HepG2 (cell line): Measurements from ENCODE around the gene SEC16A. TPM values are rescaled to one million over a fixed set of nuclear protein-coding genes. Genes with fewer than 3 reads are reported as not detected.

ENCODE experiments used
- ATAC-seq: fragments of 200-7000 bp; cut with Tn5 transposase; 3 replicates; pipeline ENCODE4 v1.9.1; 2020; ENCODE audit warnings: mild to moderate bottlenecking, moderate library complexity
- BruUV-seq: library from RNA; stranded (reverse); fragments of 400-500 nt; replicated peaks from 2 replicates; lab custom pipeline; 2021; lab: Mats Ljungman, UMichigan
- CTCF ChIA-PET: fragments of 300-600 bp; formaldehyde crosslinking; extraction: SDS; loops from one replicate; lab custom pipeline; 2021; ENCODE audit warnings: low total read pairs, inconsistent platforms, low intra/inter-chr PET ratio; lab: Yijun Ruan, JAX
- POLR2A ChIA-PET: fragments of 350-600 bp; sonication (Branson Sonifier 250); formaldehyde crosslinking; loops from one replicate; lab custom pipeline; 2020; ENCODE audit warnings: antibody characterized with exemption, inconsistent platforms; lab: Yijun Ruan, JAX
- DNase-seq: peaks from one replicate; pipeline ENCODE4 v3.0.0-alpha.2; 2015; ENCODE audit warnings: low spot score
- FAIRE-seq: peaks from 3 replicates; lab custom pipeline; 2011; peaks lifted over from hg19 to GRCh38; lab: Jason Lieb, UNC
- H2AFZ ChIP-seq: one replicate; pipeline ENCODE4 v1.6.1; 2011; ENCODE audit warnings: low read length, inconsistent platforms
- H3K27ac ChIP-seq: fragments of 300-600 bp; 3 replicates; pipeline ENCODE4 v1.8.0; 2011; ENCODE audit warnings: mixed run types, mild to moderate bottlenecking, mixed read lengths, low read length, inconsistent platforms; ENCODE audit not compliant: insufficient read depth; ENCODE audit errors: extremely low read length
- H3K27me3 ChIP-seq, 2 experiments: fragments of 200-600 bp in 1 of 2; 2 replicates in 1 of 2; 3 replicates in 1 of 2; pipeline versions ENCODE4 v1.6.0 to v1.8.0; 2011; ENCODE audit warnings: low read length in 2 of 2, mild to moderate bottlenecking in 2 of 2, moderate library complexity in 2 of 2, inconsistent platforms in 1 of 2; ENCODE audit not compliant: insufficient read depth in 2 of 2, control insufficient read depth in 1 of 2
- H3K36me3 ChIP-seq, 2 experiments: fragments of 200-600 bp in 1 of 2; replicated peaks in 1 of 2; 2 replicates in 1 of 2; 3 replicates in 1 of 2; pipeline versions ENCODE4 v1.5.1 to v1.8.0; 2011; ENCODE audit warnings: low read length in 2 of 2, inconsistent platforms in 1 of 2; ENCODE audit not compliant: insufficient read depth in 2 of 2, control insufficient read depth in 1 of 2
- H3K4me1 ChIP-seq: 2 replicates; pipeline ENCODE4 v1.5.1; 2012; ENCODE audit warnings: low read length, inconsistent platforms; ENCODE audit not compliant: insufficient read depth
- H3K4me2 ChIP-seq: 2 replicates; pipeline ENCODE4 v1.6.0; 2011; ENCODE audit warnings: low read depth, low read length, inconsistent platforms
- H3K4me3 ChIP-seq, 3 experiments: fragments of 200-600 bp in 1 of 3; sonication (generic), shearing (Covaris generic) in 1 of 3; replicated peaks in 1 of 3; 2 replicates each; pipeline ENCODE4 v1.5.1; 2011 to 2016; ENCODE audit warnings: low read length in 3 of 3, inconsistent platforms in 2 of 3, low read depth in 2 of 3, mild to moderate bottlenecking in 2 of 3, control low read depth in 1 of 3, mixed read lengths in 1 of 3; ENCODE audit not compliant: insufficient read depth in 1 of 3
- H3K79me2 ChIP-seq: one replicate; pipeline ENCODE4 v1.6.1; 2011; ENCODE audit warnings: low read length, inconsistent platforms; ENCODE audit not compliant: insufficient read depth
- H3K9ac ChIP-seq: 2 replicates; pipeline ENCODE4 v1.6.0; 2011; ENCODE audit warnings: mild to moderate bottlenecking, low read depth, low read length, inconsistent platforms; ENCODE audit not compliant: insufficient read depth
- H3K9me3 ChIP-seq: 2 replicates; pipeline ENCODE4 v1.5.1; 2012; ENCODE audit warnings: mild to moderate bottlenecking, low read length
- H4K20me1 ChIP-seq: 2 replicates; pipeline ENCODE4 v1.6.0; 2011; ENCODE audit warnings: inconsistent platforms, mild to moderate bottlenecking, low read length, moderate library complexity; ENCODE audit not compliant: insufficient read depth
- GTF2F1 ChIP-seq: fragments of 150-350 bp; IDR thresholded peaks from 2 replicates; pipeline ENCODE4 v1.6.1; 2014; ENCODE audit warnings: low read length
- KLF15 ChIP-seq: sonication (generic); formaldehyde crosslinking; IDR thresholded peaks from 2 replicates; pipeline ENCODE4 v1.8.1; 2023; ENCODE audit warnings: borderline replicate concordance, mild to moderate bottlenecking, inconsistent platforms, missing genetic modification reagents, mixed read lengths
- MXD4 ChIP-seq: IDR thresholded peaks from 2 replicates; pipeline ENCODE4 v1.6.1; 2016; ENCODE audit warnings: mild to moderate bottlenecking, missing biosample characterization, missing genetic modification reagents
- NBN ChIP-seq: fragments of 450-650 bp; conservative IDR thresholded peaks from 2 replicates; pipeline ENCODE4 v1.6.1; 2017
- PBX2 ChIP-seq: IDR thresholded peaks from 2 replicates; pipeline ENCODE4 v1.6.1; 2016; ENCODE audit warnings: control low read depth
- RXRA ChIP-seq: sonication (generic); formaldehyde crosslinking; IDR thresholded peaks from 2 replicates; pipeline ENCODE4 v1.5.1; 2020; ENCODE audit warnings: missing genetic modification reagents
- SOX6 ChIP-seq, 2 experiments: fragments of 450-650 bp in 1 of 2; sonication (generic) in 1 of 2; formaldehyde crosslinking in 1 of 2; IDR thresholded peaks; 2 replicates each; pipeline versions ENCODE4 v1.4.0 to v1.6.1; 2017 to 2020; ENCODE audit warnings: antibody characterized with exemption in 1 of 2, mild to moderate bottlenecking in 1 of 2, missing genetic modification reagents in 1 of 2
- TAF1 ChIP-seq: sonication (generic); formaldehyde crosslinking; IDR thresholded peaks from 2 replicates; pipeline ENCODE4 v1.4.0; 2020; ENCODE audit warnings: missing genetic modification reagents
- TCF7 ChIP-seq: sonication (generic); IDR thresholded peaks from 2 replicates; pipeline ENCODE4 v1.6.1; 2016; ENCODE audit warnings: antibody characterized with exemption, low read depth
- ZBTB46 ChIP-seq: sonication (generic); formaldehyde crosslinking; IDR thresholded peaks from 2 replicates; pipeline ENCODE4 v1.4.0; 2020; ENCODE audit warnings: mild to moderate bottlenecking, missing genetic modification reagents, borderline replicate concordance
- ZNF468 ChIP-seq: sonication (generic); formaldehyde crosslinking; IDR thresholded peaks from 2 replicates; pipeline ENCODE4 v1.8.0; 2022; ENCODE audit warnings: mild to moderate bottlenecking, moderate library complexity, missing genetic modification reagents
- ZNF704 ChIP-seq: sonication (generic); formaldehyde crosslinking; IDR thresholded peaks from 2 replicates; pipeline ENCODE4 v1.8.1; 2023; ENCODE audit warnings: mild to moderate bottlenecking, inconsistent platforms, moderate library complexity, missing genetic modification reagents, borderline replicate concordance
- ZSCAN20 ChIP-seq: sonication (generic); formaldehyde crosslinking; IDR thresholded peaks from 2 replicates; pipeline ENCODE4 v1.4.0; 2020; ENCODE audit warnings: missing genetic modification reagents, mild to moderate bottlenecking, borderline replicate concordance
- WGBS: methylation state at CpG from one replicate; pipeline ENCODE4 v1.1.6; 2017; ENCODE audit warnings: low lambda C conversion rate; 5-methylcytosine and 5-hydroxymethylcytosine counted together
- in situ Hi-C: cut with HindIII; loops from 2 replicates; pipeline ENCODE4 v1.10.0; 2017; ENCODE audit warnings: low pct_unique_long_range_greater_than_20kb; ENCODE audit not compliant: extremely low pct_ligation_motif_present
- intact Hi-C: fragments of 100-400 bp; cut with micrococcal nuclease; formaldehyde crosslinking; loops from one replicate; pipeline ENCODE4 v1.10.0; 2022; ENCODE audit not compliant: unreplicated experiment
- polyA plus RNA-seq, 8 experiments: library from polyadenylated mRNA; depleted of rRNA in 3 of 8; stranded (reverse) in 7 of 8; unstranded in 1 of 8; fragments of >200 nt; fragmentation: Illumina TruSeq in 4 of 8; extraction: Trizol in 4 of 8; gene quantifications; 2 replicates each; pipeline versions ENCODE4 v1.2.1 to v1.2.3, GENCODE V29; 2011 to 2016; ENCODE audit warnings: low read depth in 4 of 8, missing spikeins in 1 of 8, mixed read lengths in 1 of 8; ENCODE audit not compliant: insufficient read depth in 1 of 8
- total RNA-seq, 5 experiments: library from RNA; depleted of rRNA; stranded (reverse); fragments of >200 nt; fragmentation: Illumina TruSeq; extraction: Trizol; gene quantifications; 2 replicates each; pipeline ENCODE4 v1.2.3, GENCODE V29; 2016; ENCODE audit warnings: low read depth in 1 of 5
- TF ChIP-seq, protein P1 (sequence below): sonication (generic); formaldehyde crosslinking; IDR thresholded peaks from 2 replicates; pipeline ENCODE4 v1.5.1; 2020; ENCODE audit warnings: missing genetic modification reagents, mild to moderate bottlenecking, borderline replicate concordance

SEC16A gene
- total and polyA plus RNA-seq, 2 of the 13 experiments (the other 11 are each of a cell fraction or from before 2014, with no cell fraction given): 15.9 to 18.9 TPM

DNA sequence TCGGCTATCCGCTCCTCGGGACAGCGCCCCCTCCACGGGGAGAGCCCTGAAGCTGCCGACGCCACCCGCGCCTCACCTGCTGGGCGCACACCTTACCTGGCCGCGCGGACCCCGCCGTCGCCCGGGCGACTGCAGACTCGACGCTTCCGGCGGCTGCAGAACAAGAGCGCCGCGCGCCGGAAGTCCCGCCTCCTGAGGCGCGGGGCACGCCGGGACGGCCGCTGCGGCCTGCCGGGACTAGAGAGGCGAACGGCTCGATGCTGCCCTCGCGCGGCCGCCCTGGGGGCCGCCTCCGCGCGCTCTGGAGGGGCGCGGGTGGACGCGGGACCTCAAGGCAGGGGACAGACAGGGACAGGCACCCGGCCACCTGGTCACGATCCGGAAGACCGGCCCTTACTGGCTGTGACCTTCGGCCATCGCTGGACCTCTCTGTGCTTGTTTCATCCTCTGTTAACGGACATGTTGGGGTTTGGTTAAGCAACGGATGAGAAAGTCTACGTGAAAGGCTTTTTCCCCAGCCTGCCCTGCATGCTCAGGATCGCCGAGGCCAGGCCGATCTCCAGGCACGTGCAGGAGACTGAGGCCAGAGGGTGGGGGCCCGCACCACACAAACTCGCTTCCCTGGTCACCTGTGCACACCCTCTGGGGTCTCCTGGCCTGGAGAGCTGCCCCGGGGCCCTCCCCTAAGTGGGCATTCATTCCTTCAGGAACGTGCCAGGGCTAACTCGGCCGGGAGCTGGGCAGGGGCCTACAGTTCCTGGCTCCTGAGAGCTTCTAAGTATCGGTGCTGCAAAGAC is 82.6 kb downstream of the SEC16A start, which contains the start of gene SNAPC4 (continued):
- TF ChIP-seq ZNF468 (CRISPR knock-in tag): no peak

DNA sequence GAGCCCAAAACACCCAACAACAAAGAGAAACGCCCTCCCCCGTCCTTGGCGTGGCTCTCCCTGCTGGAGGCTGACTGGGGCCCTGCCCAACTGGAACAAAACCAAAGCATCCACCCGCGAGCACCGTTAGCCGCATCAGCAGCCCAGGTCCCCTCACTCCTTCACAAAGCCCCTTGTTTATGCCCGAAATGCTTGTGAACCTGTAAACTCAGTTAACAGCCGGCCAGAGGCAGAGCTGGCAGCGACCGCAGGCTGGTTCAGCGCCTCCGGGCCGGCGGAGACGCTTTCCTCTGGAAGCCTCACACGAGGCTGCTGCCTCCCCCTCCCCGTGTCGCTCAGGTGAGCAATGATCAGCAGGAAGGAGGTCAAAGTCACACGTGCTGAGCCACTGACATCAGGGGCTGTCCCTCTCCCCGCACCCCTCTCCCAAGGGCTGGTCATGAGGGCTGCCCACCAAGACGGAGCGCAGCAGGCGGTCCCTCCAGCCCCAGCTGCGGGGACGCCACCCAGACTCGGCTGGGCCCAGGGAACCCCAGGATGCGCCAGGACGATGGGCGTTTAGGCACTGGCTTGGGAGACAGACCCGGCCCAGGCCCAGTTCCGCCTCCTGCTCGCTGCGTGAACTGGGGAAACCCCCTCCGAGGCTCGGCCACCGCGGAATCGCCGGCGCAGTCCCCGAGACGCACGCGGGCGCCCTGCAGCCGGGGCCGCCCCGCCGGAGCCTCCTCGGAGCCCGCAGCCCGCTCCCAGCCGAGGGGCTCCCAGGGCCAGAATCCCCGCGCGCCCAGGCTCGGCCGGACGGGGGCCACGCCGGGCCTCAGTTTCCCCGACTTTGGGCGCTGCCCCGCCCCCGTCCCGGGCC is 83.4 kb downstream of the SEC16A start:
- ChIA-PET POLR2A (interaction anchor here (0.5 to 1.6 kb wide), 3 partner anchors 12 to 218 kb away, joined by 3 read pairs; no protein-coding TSS in a partner anchor), CTCF (interaction anchor here (1.2 to 2.0 kb wide), 3 partner anchors 54 to 87 kb away, joined by 6 to 15 read pairs (median 12); no protein-coding TSS in a partner anchor)
- intact Hi-C loops: loop anchor here (1.0 kb wide), 1 partner anchor 60 kb away; no protein-coding TSS in a partner anchor
- TF ChIP-seq ZSCAN20: peak; percentile 32; the same call in 1 of the 2 replicates
- no peak; the same call in 1 of the 2 replicates for TF ChIP-seq MXD4 (CRISPR knock-in tag)
- TF ChIP-seq NBN: no peak
- TF ChIP-seq ZBTB46: no peak
- TF ChIP-seq, protein P1, sequence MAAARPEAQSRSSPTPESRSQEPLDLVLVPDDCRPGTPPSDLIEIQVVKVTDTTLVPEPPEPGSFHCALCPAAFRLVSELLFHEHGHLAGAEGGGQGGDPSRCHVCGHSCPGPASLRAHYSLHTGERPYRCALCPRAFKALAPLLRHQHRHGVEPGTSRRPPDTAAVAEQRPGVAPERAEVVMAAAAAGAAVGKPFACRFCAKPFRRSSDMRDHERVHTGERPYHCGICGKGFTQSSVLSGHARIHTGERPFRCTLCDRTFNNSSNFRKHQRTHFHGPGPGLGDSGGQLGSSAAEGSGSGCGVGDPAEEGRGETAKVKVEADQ: no peak
- TF ChIP-seq TAF1 (CRISPR knock-in tag): no peak
- TF ChIP-seq GTF2F1: no peak
- TF ChIP-seq TCF7: no peak
- no peak for TF ChIP-seq KLF15 (CRISPR knock-in tag)
- TF ChIP-seq SOX6 (IDR thresholded peaks at IDR 0.05): no peak
- TF ChIP-seq SOX6 (CRISPR knock-in tag; IDR thresholded peaks at IDR 0.05): no peak
- TF ChIP-seq PBX2 (CRISPR knock-in tag): no peak
- 0 out of 2 replicates have a peak, but pooled peaks have one; percentile 4 for TF ChIP-seq ZNF704 (CRISPR knock-in tag)
- peak; percentile 55; the same call in 1 of the 2 replicates for TF ChIP-seq RXRA (CRISPR knock-in tag)

More for the DNA sequence above, 83.4 kb downstream of the SEC16A start:
- Histone ChIP-seq H4K20me1 (0 out of 2 replicates have a peak, but pooled peaks cover 2% of the 10 kb centered on the region), H3K79me2 (peaks cover 21% of the 10 kb centered on the region), H3K9ac (peak overlapping the region; percentile 83), H3K4me3 (peak overlapping the region; percentile 78 to 98 (median 97)), H3K4me1 (peaks cover 20% of the 10 kb centered on the region), H3K36me3 (peaks cover 18 to 35% of the 10 kb centered on the region in 2 experiments; a peak in 4 of 5 replicates), H2AFZ (no peak overlapping the region), H3K27ac (peak overlapping the region; percentile 53), H3K27me3 (no peaks in the 10 kb centered on the region), H3K9me3 (no peaks in the 10 kb centered on the region), H3K4me2 (peak overlapping the region; percentile 88)
- no TSS peak for BruUV-seq
- no peak for FAIRE-seq
- no peak for DNase-seq
- in situ Hi-C loops: no loop called here
- ATAC-seq: peak; percentile 44
- under 1% methylated on average over 23 of the region's 67 CpGs for WGBS
